Upper lobe of left lung (tissue), 6 donors: ENCODE results near the gene C1QTNF12. TPM values are rescaled to one million over a fixed set of nuclear protein-coding genes. Genes with fewer than 3 reads are reported as not detected.
A peak's percentile ranks its signal among the peaks of the same experiment; 100 is the strongest.

Source experiments
- ATAC-seq, 2 donors: fragments of 200-7000 bp; cut with Tn5 transposase; one replicate each; pipeline ENCODE4 v1.9.1; 2022; ENCODE audit warnings: mild to moderate bottlenecking in 2 of 2, moderate library complexity in 2 of 2; ENCODE audit not compliant: low FRiP score in 2 of 2
- DNase-seq, 2 donors: peaks; one replicate each; pipeline ENCODE4 v3.0.0-alpha.2; 2019 to 2020
- H3K27ac ChIP-seq, 4 donors: fragments of 200-600 bp; sonication (generic); one replicate each; pipeline ENCODE4 v1.5.1; 2016 to 2019
- H3K27me3 ChIP-seq, 4 donors: fragments of 200-600 bp; sonication (generic); one replicate each; pipeline ENCODE4 v1.5.1; 2017 to 2019
- H3K36me3 ChIP-seq, 4 donors: fragments of 200-600 bp; sonication (generic); one replicate each; pipeline ENCODE4 v1.5.1; 2016 to 2019
- H3K4me1 ChIP-seq, 4 donors: fragments of 200-600 bp; sonication (generic); one replicate each; pipeline ENCODE4 v1.5.1; 2018 to 2019
- H3K4me3 ChIP-seq, 4 donors: fragments of 200-600 bp; sonication (generic); one replicate each; pipeline ENCODE4 v1.5.1; 2017 to 2019; ENCODE audit warnings: mild to moderate bottlenecking in 2 of 4, moderate library complexity in 1 of 4
- H3K9me3 ChIP-seq, 4 donors: fragments of 200-600 bp; sonication (generic); one replicate each; pipeline ENCODE4 v1.5.1; 2018 to 2019
- EP300 ChIP-seq, 4 donors: sonication (generic); formaldehyde crosslinking; IDR thresholded peaks; one replicate each; pipeline ENCODE4 v1.5.1; 2017; ENCODE audit warnings: antibody characterized with exemption in 4 of 4, control low read depth in 2 of 4
- POLR2A ChIP-seq, 4 donors: fragments of 450-650 bp; IDR thresholded peaks; one replicate each; pipeline ENCODE4 v1.5.1; 2016 to 2017; ENCODE audit warnings: antibody characterized with exemption in 4 of 4, mild to moderate bottlenecking in 2 of 4
- POLR2AphosphoS5 ChIP-seq, 2 donors: sonication (generic); formaldehyde crosslinking; IDR thresholded peaks; one replicate each; pipeline ENCODE4 v1.5.1; 2017; ENCODE audit warnings: antibody characterized with exemption in 2 of 2
- whole genome bisulfite sequencing, 2 donors: methylation state at CpG; one replicate each; pipeline ENCODE4 v1.1.5; 2017 to 2018; 5-methylcytosine and 5-hydroxymethylcytosine counted together
- total RNA-seq, 6 donors: library from RNA; depleted of rRNA in 4 of 6; stranded (reverse); fragments of >200 nt in 4 of 6; gene quantifications; one replicate each; pipeline versions ENCODE4 v1.1.0 to v1.2.1, GENCODE V29; 2016 to 2021
- TF ChIP-seq, protein P1 (sequence below), 6 experiments: fragments of 450-650 bp in 4 of 6; fragments of 200-600 bp in 2 of 6; sonication (generic) in 2 of 6; IDR thresholded peaks; one replicate each; pipeline ENCODE4 v1.5.1; 2016 to 2019; ENCODE audit warnings: antibody characterized with exemption in 6 of 6
- donor health status: DM: no; HTN: no; CAD: no; lungs with moderate emphysema.
- donor health status: DM: no; HTN: yes; CAD: no; lungs with severe emphysema.

Gene C1QTNF12
- total RNA-seq, 6 donors from 2014 or later, result 1.9 to 6.3 (median 2.8) TPM; not detected in 2

DNA sequence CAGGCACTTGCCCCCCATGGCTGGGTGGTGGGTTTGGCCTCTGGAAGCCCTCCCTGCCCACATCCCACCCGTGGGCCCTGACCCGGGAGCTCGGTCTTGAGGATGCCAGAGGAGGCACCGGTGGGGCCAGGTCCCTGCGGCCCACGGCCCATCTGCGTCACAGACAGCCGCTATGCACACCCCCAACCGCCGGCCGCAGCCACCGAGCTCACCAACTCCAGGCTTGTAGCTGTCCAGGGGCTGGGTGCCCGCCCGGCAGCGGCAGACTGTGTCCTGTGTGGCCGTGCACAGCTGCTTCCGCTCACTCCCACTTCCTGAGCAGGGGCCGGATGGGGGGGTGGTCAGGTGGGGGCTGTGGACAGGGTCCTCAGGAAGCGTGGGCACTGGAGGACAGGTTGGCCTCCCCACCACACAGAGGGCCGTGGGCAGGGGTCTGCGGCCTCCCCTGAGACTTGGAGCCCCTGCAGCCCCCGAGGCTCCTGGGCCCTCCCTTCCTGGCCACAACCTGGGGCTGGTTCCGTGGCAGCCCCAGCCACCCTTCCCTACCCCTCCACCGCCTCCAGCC, 33.7 kb downstream of the C1QTNF12 start:
- Histone ChIP-seq H3K27me3 (peaks cover 0 to under 1% (median 0%) of the 10 kb centered on the region in 4 donors), H3K9me3 (no peaks in the 10 kb centered on the region), H3K4me3 (peak overlapping the region; percentile 26 to 51 (median 38)), H3K4me1 (peaks cover 25 to 58% (median 46%) of the 10 kb centered on the region in 4 donors), H3K27ac (peak overlapping the region; percentile 28 to 81 (median 66)), H3K36me3 (peaks cover 8 to 21% (median 16%) of the 10 kb centered on the region in 4 donors)
- peak in 1 of 2 donors; percentile 41 for ATAC-seq
- 29 to 39% methylated on average over 4 to 24 of the region's 24 CpGs for WGBS, 2 donors
- TF ChIP-seq, protein P1, sequence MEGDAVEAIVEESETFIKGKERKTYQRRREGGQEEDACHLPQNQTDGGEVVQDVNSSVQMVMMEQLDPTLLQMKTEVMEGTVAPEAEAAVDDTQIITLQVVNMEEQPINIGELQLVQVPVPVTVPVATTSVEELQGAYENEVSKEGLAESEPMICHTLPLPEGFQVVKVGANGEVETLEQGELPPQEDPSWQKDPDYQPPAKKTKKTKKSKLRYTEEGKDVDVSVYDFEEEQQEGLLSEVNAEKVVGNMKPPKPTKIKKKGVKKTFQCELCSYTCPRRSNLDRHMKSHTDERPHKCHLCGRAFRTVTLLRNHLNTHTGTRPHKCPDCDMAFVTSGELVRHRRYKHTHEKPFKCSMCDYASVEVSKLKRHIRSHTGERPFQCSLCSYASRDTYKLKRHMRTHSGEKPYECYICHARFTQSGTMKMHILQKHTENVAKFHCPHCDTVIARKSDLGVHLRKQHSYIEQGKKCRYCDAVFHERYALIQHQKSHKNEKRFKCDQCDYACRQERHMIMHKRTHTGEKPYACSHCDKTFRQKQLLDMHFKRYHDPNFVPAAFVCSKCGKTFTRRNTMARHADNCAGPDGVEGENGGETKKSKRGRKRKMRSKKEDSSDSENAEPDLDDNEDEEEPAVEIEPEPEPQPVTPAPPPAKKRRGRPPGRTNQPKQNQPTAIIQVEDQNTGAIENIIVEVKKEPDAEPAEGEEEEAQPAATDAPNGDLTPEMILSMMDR (IDR thresholded peaks at IDR 0.05), result no peak
- TF ChIP-seq POLR2AphosphoS5 (IDR thresholded peaks at IDR 0.05) (peak in 1 of 2 donors; percentile 54), EP300 (IDR thresholded peaks at IDR 0.05) (no peak)
- DNase-seq, result peak; percentile 56 to 91

DNA sequence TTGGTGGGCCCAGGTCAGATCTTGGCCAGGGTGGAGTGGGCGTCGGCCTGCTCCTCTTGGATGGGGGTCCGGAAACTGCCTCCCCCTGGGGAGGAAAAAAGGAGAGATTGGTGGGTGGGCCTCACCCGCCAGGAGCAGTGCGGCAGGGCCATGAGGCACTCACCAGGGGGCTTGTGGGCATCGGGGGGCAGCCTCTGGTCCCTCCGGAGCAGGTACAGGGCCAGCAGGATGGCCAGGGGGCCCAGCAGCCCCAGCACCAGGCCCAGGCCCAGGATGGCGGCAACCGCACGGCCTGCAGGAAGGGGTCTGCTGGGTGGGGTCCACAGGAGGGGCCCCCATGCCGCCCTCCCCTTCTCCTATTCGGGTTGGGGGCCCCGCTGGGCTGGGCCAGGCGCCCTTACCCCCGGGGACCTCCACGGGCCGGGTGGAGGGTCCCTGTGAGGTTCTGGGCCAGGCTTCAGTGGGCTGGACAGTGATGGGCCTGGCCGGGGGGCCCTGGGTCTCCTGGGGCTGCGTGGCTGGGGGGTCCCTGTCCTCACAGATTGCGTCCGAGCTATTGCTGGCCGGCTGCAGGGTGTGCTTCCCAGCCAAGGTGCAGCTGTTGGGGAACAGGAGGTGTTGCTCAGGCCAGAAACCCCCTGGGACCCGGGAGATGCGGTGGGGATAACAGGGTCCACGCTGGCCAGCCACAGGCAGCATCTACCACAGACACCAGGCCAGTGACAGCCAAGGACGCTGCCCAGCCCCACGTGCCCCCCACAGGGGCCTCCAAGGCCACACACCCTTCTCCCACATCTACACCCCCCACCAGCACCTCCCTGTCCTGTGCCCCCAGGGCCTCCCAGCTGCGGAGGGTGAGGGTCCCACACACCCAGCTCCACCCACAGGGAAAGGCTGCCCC, 34.7 kb downstream of the C1QTNF12 start:
- Histone ChIP-seq H3K4me1 (peaks cover 25 to 64% (median 49%) of the 10 kb centered on the region in 4 donors), H3K36me3 (peaks cover 0 to 10% (median 6%) of the 10 kb centered on the region in 4 donors), H3K27ac (peak overlapping the region in 3 of 4 donors; percentile 28 to 73 (median 60)), H3K9me3 (no peaks in the 10 kb centered on the region), H3K4me3 (peak overlapping the region in 3 of 4 donors; percentile 33 to 51 (median 42)), H3K27me3 (peaks cover 0 to 10% (median 2%) of the 10 kb centered on the region in 4 donors)
- WGBS, 2 donors, result 81 to 85% methylated on average over 10 to 12 of the region's 28 CpGs
- no peak for TF ChIP-seq POLR2A (IDR thresholded peaks at IDR 0.05)
- TF ChIP-seq, protein P1 (IDR thresholded peaks at IDR 0.05), result no peak
- TF ChIP-seq EP300 (IDR thresholded peaks at IDR 0.05), result no peak
- no peak for TF ChIP-seq POLR2AphosphoS5 (IDR thresholded peaks at IDR 0.05)
- ATAC-seq (no peak), DNase-seq (peak in 1 of 2 donors; percentile 75)

DNA sequence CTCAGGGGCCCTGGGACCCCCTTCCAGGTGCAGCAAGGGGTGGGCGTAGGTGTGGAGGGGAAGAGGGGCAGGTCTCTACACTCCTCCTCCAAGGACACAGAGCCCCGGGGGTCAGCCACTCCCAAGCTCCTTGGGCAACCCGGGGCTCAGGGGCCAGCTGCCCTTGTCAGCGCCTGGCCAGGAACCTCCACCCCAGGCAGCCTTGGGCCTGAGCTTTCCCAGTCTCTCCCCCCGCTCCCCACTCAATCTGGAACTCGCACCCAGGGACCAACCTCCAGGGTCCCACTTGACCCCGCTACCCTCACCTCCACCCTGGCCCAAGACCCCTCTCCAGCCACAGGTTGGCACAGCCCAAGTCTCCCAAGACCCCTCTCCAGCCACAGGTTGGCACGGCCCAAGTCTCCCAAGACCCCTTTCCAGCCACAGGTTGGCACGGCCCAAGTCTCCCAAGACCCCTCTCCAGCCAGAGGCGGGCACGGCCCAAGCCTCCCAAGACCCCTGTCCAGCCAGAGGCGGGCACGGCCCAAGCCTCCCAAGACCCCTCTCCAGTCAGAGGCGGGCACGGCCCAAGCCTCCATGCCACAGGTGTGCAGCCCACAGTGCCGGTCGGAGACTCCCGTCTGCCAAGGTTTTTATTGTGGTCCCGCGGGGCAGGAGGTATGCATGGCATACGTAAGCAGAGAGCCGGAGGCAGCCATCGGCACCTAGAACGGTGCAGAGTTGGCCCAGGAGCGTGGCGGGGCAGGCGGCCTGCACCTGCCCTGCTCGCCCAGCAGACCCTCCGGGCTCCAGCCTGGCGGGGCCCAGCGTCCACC, 35.6 kb downstream of the C1QTNF12 start:
- H3K27ac ChIP-seq, result no peak overlapping the region
- 94 to 95% methylated on average over 12 to 30 of the region's 31 CpGs for WGBS, 2 donors
- ATAC-seq, result no peak
- H3K36me3 ChIP-seq, result peaks cover 0 to 2% (median under 1%) of the 10 kb centered on the region in 4 donors
- peaks cover 34 to 72% (median 58%) of the 10 kb centered on the region in 4 donors for H3K4me1 ChIP-seq
- H3K4me3 ChIP-seq, result no peak overlapping the region
- DNase-seq, result peak in 1 of 2 donors; percentile 76
- TF ChIP-seq, protein P1 (IDR thresholded peaks at IDR 0.05), result no peak
- TF ChIP-seq POLR2A (IDR thresholded peaks at IDR 0.05), result no peak
- TF ChIP-seq EP300 (IDR thresholded peaks at IDR 0.05), result no peak
- no peak for TF ChIP-seq POLR2AphosphoS5 (IDR thresholded peaks at IDR 0.05)
- no peaks in the 10 kb centered on the region for H3K9me3 ChIP-seq
- peaks cover 0 to 18% (median 7%) of the 10 kb centered on the region in 4 donors for H3K27me3 ChIP-seq

DNA sequence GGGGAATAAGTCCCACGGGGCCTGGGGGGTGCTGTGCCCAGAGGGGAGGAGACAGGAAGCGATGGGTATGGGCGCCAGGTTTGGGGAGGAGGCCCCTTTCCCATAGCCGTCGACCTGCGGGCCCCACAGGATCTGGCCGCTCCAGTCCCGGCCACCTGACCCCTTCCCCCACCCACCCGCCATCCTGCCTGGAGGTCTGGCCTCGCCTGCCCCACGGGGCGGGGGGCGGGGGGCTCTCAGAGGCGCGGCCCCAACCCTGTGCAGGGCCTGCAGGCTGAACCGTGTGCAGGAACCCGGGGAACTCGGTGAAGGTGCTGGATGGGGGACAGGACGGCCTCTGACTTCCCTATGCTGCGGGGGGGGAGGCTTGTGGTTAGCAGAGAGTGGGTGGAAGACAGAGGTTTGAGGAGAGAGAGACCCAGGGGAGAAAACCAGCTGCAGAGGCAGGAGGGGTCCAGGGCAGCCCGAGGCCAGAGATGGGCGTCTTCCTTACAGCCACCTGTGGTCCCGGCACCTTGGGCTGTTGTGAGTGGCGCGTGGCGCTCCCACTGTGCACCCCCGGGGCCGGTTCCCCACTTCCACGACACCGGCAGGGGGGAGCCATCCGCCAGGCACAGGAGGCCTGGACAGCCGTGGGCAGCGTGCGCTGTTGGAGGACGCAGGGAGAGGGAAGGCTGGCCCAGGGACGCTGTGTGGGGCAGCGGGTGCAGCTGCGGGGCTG, 37.6 kb downstream of the C1QTNF12 start:
- peak in 1 of 2 donors; percentile 74 for DNase-seq
- H3K4me3 ChIP-seq, result peak overlapping the region in 3 of 4 donors; percentile 0 to 23 (median 21)
- H3K9me3 ChIP-seq, result no peaks in the 10 kb centered on the region
- H3K27me3 ChIP-seq, result peaks cover 0 to 20% (median 11%) of the 10 kb centered on the region in 4 donors
- peaks cover 23 to 59% (median 46%) of the 10 kb centered on the region in 4 donors for H3K4me1 ChIP-seq
- no peaks in the 10 kb centered on the region for H3K36me3 ChIP-seq
- WGBS, 2 donors, result 34 to 45% methylated on average over 16 to 36 of the region's 38 CpGs
- ATAC-seq, result no peak
- TF ChIP-seq EP300 (IDR thresholded peaks at IDR 0.05), result no peak
- H3K27ac ChIP-seq, result peak overlapping the region in 2 of 4 donors; percentile 37 to 64
